Ammon's horn (tissue), 1 donor: ENCODE data around the gene DNAAF5.
"Not testable (repeated sequence)": the region's sequence is repeated elsewhere in the genome, so short reads cannot be mapped to it uniquely, and the experiment has no call there.

Experiments
- DNase-seq: peaks from one replicate; pipeline ENCODE4 v3.0.0-alpha.2; 2016; ENCODE audit warnings: low spot score

Gene DNAAF5

GRCh38 chr7:747186-747585, 20.7 kb downstream of the DNAAF5 start:
- no peak for DNase-seq

GRCh38 chr7:748446-748845, 21.9 kb downstream of the DNAAF5 start:
- DNase-seq = no peak

- DNase-seq = peak; percentile 44
These were observed 22.6 kb downstream of the DNAAF5 start for GRCh38 chr7:749140-749551.

- no peak for DNase-seq
These were observed 23.8 kb downstream of the DNAAF5 start for GRCh38 chr7:750111-750905.

- DNase-seq = no peak
These were observed 25.3 kb downstream of the DNAAF5 start for GRCh38 chr7:751826-752225.

- DNase-seq = not testable (repeated sequence)
These were observed 25.8 kb downstream of the DNAAF5 start for GRCh38 chr7:752256-752655.

GRCh38 chr7:753190-753589, 26.7 kb downstream of the DNAAF5 start:
- no peak for DNase-seq

- DNase-seq = no peak
These were observed 28.3 kb downstream of the DNAAF5 start for GRCh38 chr7:754531-755412.

- no peak for DNase-seq
These were observed 28.9 kb downstream of the DNAAF5 start for GRCh38 chr7:755413-755805.

GRCh38 chr7:756231-756927, 29.9 kb downstream of the DNAAF5 start:
- DNase-seq = no peak

GRCh38 chr7:756928-757560, 30.5 kb downstream of the DNAAF5 start:
- DNase-seq = no peak

- no peak for DNase-seq
These were observed 31.3 kb downstream of the DNAAF5 start for GRCh38 chr7:757741-758163.

- no peak for DNase-seq
These were observed 33.1 kb downstream of the DNAAF5 start for GRCh38 chr7:759569-759968.

GRCh38 chr7:760006-760405, 33.5 kb downstream of the DNAAF5 start:
- DNase-seq = no peak

- DNase-seq = no peak
These were observed 34.6 kb downstream of the DNAAF5 start for GRCh38 chr7:761101-761500.

- DNase-seq = no peak
These were observed 35.1 kb downstream of the DNAAF5 start for GRCh38 chr7:761631-762030.

- DNase-seq = no peak
These were observed 36.4 kb downstream of the DNAAF5 start for GRCh38 chr7:762885-763284.

GRCh38 chr7:763762-764161, 37.3 kb downstream of the DNAAF5 start:
- no peak for DNase-seq

- no peak for DNase-seq
These were observed 38.9 kb downstream of the DNAAF5 start for GRCh38 chr7:765383-765782.

- DNase-seq = peak; percentile 28
These were observed 41.1 kb downstream of the DNAAF5 start for GRCh38 chr7:767580-767940.

- DNase-seq = peak; percentile 77
These were observed 41.6 kb downstream of the DNAAF5 start for GRCh38 chr7:767941-768731.
